H9 (cell line): Measurements from ENCODE around the gene UTP14A. TPM values are rescaled to one million over a fixed set of nuclear protein-coding genes. Genes with fewer than 3 reads are reported as not detected.
A peak's percentile ranks its signal among the peaks of the same experiment; 100 is the strongest.

Experiments used
- DNase-seq: peaks from one replicate; pipeline ENCODE4 v3.0.0-alpha.2; 2017
- H2AFZ ChIP-seq: one replicate; pipeline ENCODE4 v1.6.1; 2013; ENCODE audit warnings: mild to moderate bottlenecking, low read length, control low read depth, moderate library complexity
- H2AK5ac ChIP-seq: 2 replicates; pipeline ENCODE4 v1.6.1; 2013; ENCODE audit warnings: low read length, control low read depth, mixed read lengths; ENCODE audit not compliant: insufficient read length
- H2BK120ac ChIP-seq: one replicate; pipeline ENCODE4 v1.6.1; 2013; ENCODE audit warnings: low read depth, mild to moderate bottlenecking, low read length, control low read depth, inconsistent platforms; ENCODE audit not compliant: poor library complexity, severe bottlenecking
- H2BK12ac ChIP-seq: 2 replicates; pipeline ENCODE4 v1.6.1; 2013; ENCODE audit warnings: low read length, control low read depth, mixed read lengths, low read depth; ENCODE audit not compliant: insufficient read length
- H2BK15ac ChIP-seq: 2 replicates; pipeline ENCODE4 v1.6.1; 2013; ENCODE audit warnings: low read depth, low read length, control low read depth
- H2BK20ac ChIP-seq: one replicate; pipeline ENCODE4 v1.6.1; 2013; ENCODE audit warnings: low read depth, mild to moderate bottlenecking, low read length, control low read depth, inconsistent platforms; ENCODE audit not compliant: poor library complexity, severe bottlenecking
- H2BK5ac ChIP-seq: 2 replicates; pipeline ENCODE4 v1.6.1; 2013; ENCODE audit warnings: low read length, control low read depth, mixed read lengths; ENCODE audit not compliant: insufficient read length
- H3K14ac ChIP-seq: 2 replicates; pipeline ENCODE4 v1.6.1; 2013; ENCODE audit warnings: low read length, control low read depth; ENCODE audit not compliant: insufficient read depth
- H3K18ac ChIP-seq: 2 replicates; pipeline ENCODE4 v1.6.1; 2013; ENCODE audit warnings: low read depth, mild to moderate bottlenecking, mixed read lengths, low read length, control low read depth; ENCODE audit not compliant: insufficient read length
- H3K23ac ChIP-seq: 2 replicates; pipeline ENCODE4 v1.6.1; 2013; ENCODE audit warnings: low read length, control low read depth, mixed read lengths, low read depth; ENCODE audit not compliant: insufficient read length
- H3K23me2 ChIP-seq: 2 replicates; pipeline ENCODE4 v1.6.1; 2013; ENCODE audit warnings: low read depth, mild to moderate bottlenecking, mixed read lengths, low read length, control low read depth; ENCODE audit not compliant: insufficient read length, poor library complexity, severe bottlenecking
- H3K27ac ChIP-seq: 2 replicates; pipeline ENCODE4 v1.5.1; 2013; ENCODE audit warnings: low read length, control low read depth, mixed read lengths, low read depth; ENCODE audit not compliant: insufficient read length
- H3K27me3 ChIP-seq: 2 replicates; pipeline ENCODE4 v1.6.1; 2013; ENCODE audit warnings: low read length, control low read depth, inconsistent platforms; ENCODE audit not compliant: insufficient read depth
- H3K4ac ChIP-seq: 2 replicates; pipeline ENCODE4 v1.6.1; 2013; ENCODE audit warnings: low read depth, mild to moderate bottlenecking, control low read depth, inconsistent platforms, low read length, moderate library complexity
- H3K4me1 ChIP-seq: 2 replicates; pipeline ENCODE4 v1.6.1; 2013; ENCODE audit warnings: low read length, control low read depth, inconsistent platforms; ENCODE audit not compliant: insufficient read depth
- H3K4me2 ChIP-seq: 2 replicates; pipeline ENCODE4 v1.6.1; 2013; ENCODE audit warnings: low read length, control low read depth, mixed read lengths; ENCODE audit not compliant: insufficient read length, insufficient read depth
- H3K56ac ChIP-seq: 2 replicates; pipeline ENCODE4 v1.6.1; 2013; ENCODE audit warnings: low read depth, mild to moderate bottlenecking, mixed read lengths, low read length, control low read depth; ENCODE audit not compliant: insufficient read length
- H3K79me1 ChIP-seq: 2 replicates; pipeline ENCODE4 v1.6.1; 2013; ENCODE audit warnings: low read depth, mild to moderate bottlenecking, moderate library complexity, low read length, control low read depth, inconsistent platforms; ENCODE audit not compliant: insufficient read depth, poor library complexity, severe bottlenecking
- H3K79me2 ChIP-seq: 2 replicates; pipeline ENCODE4 v1.6.1; 2013; ENCODE audit warnings: low read length, control low read depth, inconsistent platforms; ENCODE audit not compliant: insufficient read depth
- H3K9ac ChIP-seq: 2 replicates; pipeline ENCODE4 v1.6.1; 2013; ENCODE audit warnings: low read length, control low read depth, mixed read lengths; ENCODE audit not compliant: insufficient read length; ENCODE audit errors: extremely low read depth
- H3K9me3 ChIP-seq: one replicate; pipeline ENCODE4 v1.6.1; 2013; ENCODE audit warnings: low read depth, low read length, inconsistent platforms; ENCODE audit not compliant: control insufficient read depth
- H3T11ph ChIP-seq: one replicate; pipeline ENCODE4 v1.6.1; 2013; ENCODE audit warnings: mild to moderate bottlenecking, low read length, control low read depth, inconsistent platforms
- H4K20me1 ChIP-seq: one replicate; pipeline ENCODE4 v1.6.1; 2013; ENCODE audit not compliant: control insufficient read depth, insufficient read length, insufficient read depth
- H4K5ac ChIP-seq: 2 replicates; pipeline ENCODE4 v1.6.1; 2013; ENCODE audit warnings: low read depth, mild to moderate bottlenecking, mixed read lengths, low read length, control low read depth; ENCODE audit not compliant: insufficient read length
- H4K8ac ChIP-seq: replicated peaks from 2 replicates; pipeline ENCODE4 v1.6.1; 2013; ENCODE audit warnings: low read length, control low read depth, mixed read lengths, low read depth; ENCODE audit not compliant: insufficient read length
- H4K91ac ChIP-seq: 2 replicates; pipeline ENCODE4 v1.6.1; 2013; ENCODE audit warnings: low read depth, mild to moderate bottlenecking, moderate library complexity, mixed read lengths, low read length, control low read depth; ENCODE audit not compliant: insufficient read length
- H3K27ac Mint-ChIP-seq, 3 experiments: 2 replicates in 2 of 3; 3 replicates in 1 of 3; pipeline ENCODE4 v1.8.0; 2020 to 2021; ENCODE audit warnings: mixed read lengths in 3 of 3, mild to moderate bottlenecking in 1 of 3, moderate library complexity in 1 of 3
- H3K27me3 Mint-ChIP-seq: 2 replicates; pipeline ENCODE4 v1.8.0; 2021; ENCODE audit warnings: low read depth, mild to moderate bottlenecking, moderate library complexity, mixed read lengths
- H3K36me3 Mint-ChIP-seq, 3 experiments: 2 replicates in 2 of 3; 3 replicates in 1 of 3; pipeline ENCODE4 v1.8.0; 2020 to 2021; ENCODE audit warnings: low read depth in 3 of 3, mixed read lengths in 3 of 3; ENCODE audit not compliant: insufficient read depth in 1 of 3
- H3K4me1 Mint-ChIP-seq, 2 experiments: 2 replicates each; pipeline ENCODE4 v1.8.0; 2020; ENCODE audit warnings: mixed read lengths in 2 of 2
- H3K4me3 Mint-ChIP-seq, 2 experiments: 2 replicates in 1 of 2; 3 replicates in 1 of 2; pipeline ENCODE4 v1.8.0; 2020 to 2021; ENCODE audit warnings: mild to moderate bottlenecking in 2 of 2, mixed read lengths in 2 of 2, moderate library complexity in 1 of 2
- H3K9me3 Mint-ChIP-seq, 2 experiments: 2 replicates in 1 of 2; 3 replicates in 1 of 2; pipeline ENCODE4 v1.8.0; 2020; ENCODE audit warnings: mild to moderate bottlenecking in 2 of 2, mixed read lengths in 2 of 2, moderate library complexity in 1 of 2
- WGBS: extraction: QIAGEN DNeasy Blood & Tissue Kit; methylation state at CpG from one replicate; pipeline ENCODE4 v1.1.7; 2013; ENCODE audit warnings: missing lambda C conversion rate, low lambda C conversion rate, mixed read lengths; ENCODE audit not compliant: insufficient read length; ENCODE audit errors: extremely low coverage; 5-methylcytosine and 5-hydroxymethylcytosine counted together
- total RNA-seq: library from RNA; stranded (reverse); gene quantifications from 2 replicates; pipeline ENCODE4 v1.2.1, GENCODE V29; 2021
- TF ChIP-seq, protein P1 (sequence below): fragments of 200-600 bp; sonication (generic); conservative IDR thresholded peaks from 3 replicates; pipeline ENCODE4 v1.8.0; 2021; ENCODE audit warnings: antibody characterized with exemption, mild to moderate bottlenecking

Gene UTP14A
- total RNA-seq, 1 experiment from 2014 or later = 37.0 TPM

DNA sequence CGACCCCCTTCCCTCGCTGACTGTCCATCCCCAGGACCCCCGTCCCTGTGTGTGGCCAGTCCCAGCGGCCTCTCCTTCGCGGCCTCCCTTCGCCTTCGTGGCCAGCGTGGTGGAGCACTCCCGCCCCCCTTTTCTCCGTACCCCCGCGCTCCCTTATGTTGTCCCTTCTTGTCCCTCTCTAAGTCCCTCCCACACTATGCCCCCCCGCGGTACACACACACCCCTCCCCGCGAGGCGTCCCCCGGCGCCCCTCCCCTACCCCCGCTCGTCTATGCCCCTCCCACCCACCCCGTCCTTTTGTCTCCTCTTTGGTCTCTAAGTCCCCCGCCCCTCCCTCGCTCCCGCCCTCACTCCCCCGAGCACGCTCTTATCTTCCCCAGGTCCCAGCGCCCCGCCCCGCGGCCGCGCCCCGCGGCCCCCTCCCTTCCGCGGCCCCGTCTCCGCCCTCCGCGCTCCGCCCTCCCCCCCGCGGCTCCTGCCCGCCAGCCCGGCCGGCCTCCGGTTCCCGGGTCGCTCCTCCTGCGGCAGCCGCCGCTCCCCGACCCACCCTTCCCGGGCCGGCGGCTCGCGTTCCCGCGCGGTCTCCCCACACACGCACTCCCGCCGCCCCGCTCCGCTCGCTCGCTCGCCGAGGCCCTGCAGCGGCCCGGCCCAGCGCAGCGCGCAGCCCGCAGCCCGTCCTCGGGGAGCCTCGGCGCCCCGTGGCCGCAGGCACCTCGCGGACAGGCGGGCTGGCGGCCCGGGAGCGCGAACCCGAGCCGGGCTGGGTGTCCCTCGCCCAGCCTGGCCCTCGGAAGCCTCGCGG, 26.3 kb downstream of the UTP14A start:
- H3T11ph ChIP-seq = no peak overlapping the region
- no peak overlapping the region for H4K5ac ChIP-seq
- H3K9ac ChIP-seq = no peak overlapping the region
- H2BK20ac ChIP-seq = no peak overlapping the region
- H4K8ac ChIP-seq = no peak overlapping the region
- H2BK15ac ChIP-seq = no peak overlapping the region
- H2AK5ac ChIP-seq = no peak overlapping the region
- H3K79me1 ChIP-seq = no peaks in the 10 kb centered on the region
- peaks cover 38% of the 10 kb centered on the region for H3K27me3 ChIP-seq
- no peak overlapping the region for H3K4ac ChIP-seq
- 0 out of 2 replicates have a peak, but pooled peaks cover 2% of the 10 kb centered on the region for H3K4me1 ChIP-seq
- Mint-ChIP-seq H3K27ac (no peak overlapping the region), H3K4me3 (peak overlapping the region; percentile 86 to 98), H3K9me3 (peaks cover 0 to 69% of the 10 kb centered on the region in 2 experiments; a peak in 2 of 5 replicates), H3K4me1 (peaks cover 6 to 20% of the 10 kb centered on the region in 2 experiments), H3K27me3 (peaks cover 46% of the 10 kb centered on the region), H3K36me3 (peaks cover 12 to 27% (median 20%) of the 10 kb centered on the region in 3 experiments; a peak in 6 of 7 replicates)
- no peak overlapping the region for H2BK120ac ChIP-seq
- TF ChIP-seq, protein P1, sequence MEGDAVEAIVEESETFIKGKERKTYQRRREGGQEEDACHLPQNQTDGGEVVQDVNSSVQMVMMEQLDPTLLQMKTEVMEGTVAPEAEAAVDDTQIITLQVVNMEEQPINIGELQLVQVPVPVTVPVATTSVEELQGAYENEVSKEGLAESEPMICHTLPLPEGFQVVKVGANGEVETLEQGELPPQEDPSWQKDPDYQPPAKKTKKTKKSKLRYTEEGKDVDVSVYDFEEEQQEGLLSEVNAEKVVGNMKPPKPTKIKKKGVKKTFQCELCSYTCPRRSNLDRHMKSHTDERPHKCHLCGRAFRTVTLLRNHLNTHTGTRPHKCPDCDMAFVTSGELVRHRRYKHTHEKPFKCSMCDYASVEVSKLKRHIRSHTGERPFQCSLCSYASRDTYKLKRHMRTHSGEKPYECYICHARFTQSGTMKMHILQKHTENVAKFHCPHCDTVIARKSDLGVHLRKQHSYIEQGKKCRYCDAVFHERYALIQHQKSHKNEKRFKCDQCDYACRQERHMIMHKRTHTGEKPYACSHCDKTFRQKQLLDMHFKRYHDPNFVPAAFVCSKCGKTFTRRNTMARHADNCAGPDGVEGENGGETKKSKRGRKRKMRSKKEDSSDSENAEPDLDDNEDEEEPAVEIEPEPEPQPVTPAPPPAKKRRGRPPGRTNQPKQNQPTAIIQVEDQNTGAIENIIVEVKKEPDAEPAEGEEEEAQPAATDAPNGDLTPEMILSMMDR = no peak
- H3K27ac ChIP-seq = no peak overlapping the region
- H4K20me1 ChIP-seq = no peaks in the 10 kb centered on the region
- H3K9me3 ChIP-seq = peaks cover 13% of the 10 kb centered on the region
- H3K18ac ChIP-seq = no peak overlapping the region
- H2BK12ac ChIP-seq = no peak overlapping the region
- H4K91ac ChIP-seq = no peak overlapping the region
- no peaks in the 10 kb centered on the region for H3K79me2 ChIP-seq
- peak; percentile 86 for DNase-seq
- peaks cover 3% of the 10 kb centered on the region for H3K23me2 ChIP-seq
- no peak overlapping the region for H3K23ac ChIP-seq
- whole genome bisulfite sequencing = no CpG with 5 or more reads among the region's 97 CpGs
- H3K56ac ChIP-seq = no peak overlapping the region
- no peak overlapping the region for H2BK5ac ChIP-seq
- H3K14ac ChIP-seq = no peak overlapping the region
- peak overlapping the region; percentile 67 for H3K4me2 ChIP-seq
- no peak overlapping the region for H2AFZ ChIP-seq
